SK-N-MC (cell line): ENCODE results near the gene FAM98C.

ENCODE experiments used
- DNase-seq: peaks from one replicate; pipeline ENCODE4 v3.0.0-alpha.2; 2011; ENCODE audit warnings: low read depth, low spot score
- H3K27ac ChIP-seq: fragments of 200-600 bp; sonication (generic); 2 replicates; pipeline ENCODE4 v1.5.1; 2016; ENCODE audit warnings: mixed run types
- H3K36me3 ChIP-seq: fragments of 200-600 bp; sonication (generic); 2 replicates; pipeline ENCODE4 v1.6.1; 2017; ENCODE audit warnings: antibody characterized with exemption, low read length, mixed read lengths; ENCODE audit not compliant: insufficient read depth
- H3K4me3 ChIP-seq: fragments of 200-600 bp; sonication (generic); 2 replicates; pipeline ENCODE4 v1.5.1; 2016
- H3K9ac ChIP-seq: fragments of 200-600 bp; sonication (generic); 2 replicates; pipeline ENCODE4 v1.8.0; 2017; ENCODE audit warnings: mixed run types, mixed read lengths; ENCODE audit not compliant: insufficient read length
- H3K9me3 ChIP-seq: fragments of 200-600 bp; sonication (generic); 2 replicates; pipeline ENCODE4 v1.6.1; 2017; ENCODE audit warnings: low read depth, mild to moderate bottlenecking, antibody characterized with exemption, low read length, moderate library complexity, mixed read lengths
- EZH2 ChIP-seq: fragments of 200-600 bp; sonication (generic); IDR thresholded peaks from one replicate; pipeline ENCODE4 v1.6.1; 2017; ENCODE audit warnings: antibody characterized with exemption
- FOXP2 ChIP-seq: optimal IDR thresholded peaks from 2 replicates; pipeline ENCODE3; 2011; ENCODE audit warnings: mild to moderate bottlenecking, moderate library complexity; ENCODE audit not compliant: insufficient read depth; ENCODE audit errors: extremely low read length, control extremely low read depth
- POLR2AphosphoS5 ChIP-seq: IDR thresholded peaks from 2 replicates; pipeline ENCODE4 v1.6.1; 2012; ENCODE audit warnings: mild to moderate bottlenecking, low read depth, low read length, borderline replicate concordance

Gene FAM98C

GRCh38 chr19:38412491-38412890, 9.6 kb downstream of the FAM98C start:
- H3K9me3 ChIP-seq = no peaks in the 10 kb centered on the region
- H3K9ac ChIP-seq = no peak overlapping the region
- no peak overlapping the region for H3K4me3 ChIP-seq
- TF ChIP-seq EZH2 (no peak), POLR2AphosphoS5 (no peak), FOXP2 (no peak)
- H3K36me3 ChIP-seq = no peaks in the 10 kb centered on the region
- DNase-seq = no peak
- H3K27ac ChIP-seq = no peak overlapping the region

GRCh38 chr19:38412961-38413360, 10.1 kb downstream of the FAM98C start:
- Histone ChIP-seq H3K4me3 (no peak overlapping the region), H3K27ac (no peak overlapping the region), H3K36me3 (no peaks in the 10 kb centered on the region), H3K9ac (no peak overlapping the region), H3K9me3 (no peaks in the 10 kb centered on the region)
- DNase-seq = no peak
- TF ChIP-seq POLR2AphosphoS5 = no peak
- TF ChIP-seq EZH2 = no peak
- no peak for TF ChIP-seq FOXP2

GRCh38 chr19:38413416-38413815, 10.5 kb downstream of the FAM98C start:
- TF ChIP-seq POLR2AphosphoS5 (no peak), FOXP2 (no peak), EZH2 (no peak)
- Histone ChIP-seq H3K9me3 (no peaks in the 10 kb centered on the region), H3K4me3 (no peak overlapping the region), H3K36me3 (no peaks in the 10 kb centered on the region), H3K9ac (no peak overlapping the region), H3K27ac (no peak overlapping the region)
- no peak for DNase-seq

- H3K9ac ChIP-seq = no peak overlapping the region
- TF ChIP-seq FOXP2 = no peak
- no peak for TF ChIP-seq POLR2AphosphoS5
- no peak for TF ChIP-seq EZH2
- no peak overlapping the region for H3K4me3 ChIP-seq
- no peak for DNase-seq
- no peaks in the 10 kb centered on the region for H3K9me3 ChIP-seq
- no peak overlapping the region for H3K27ac ChIP-seq
- H3K36me3 ChIP-seq = no peaks in the 10 kb centered on the region
These were observed 14.3 kb downstream of the FAM98C start for GRCh38 chr19:38417146-38417543.

GRCh38 chr19:38417544-38418506, 14.9 kb downstream of the FAM98C start:
- Histone ChIP-seq H3K9ac (no peak overlapping the region), H3K27ac (no peak overlapping the region)

GRCh38 chr19:38420935-38421334, 18.0 kb downstream of the FAM98C start:
- TF ChIP-seq FOXP2 (no peak), EZH2 (no peak), POLR2AphosphoS5 (no peak)
- Histone ChIP-seq H3K9me3 (no peaks in the 10 kb centered on the region), H3K9ac (no peak overlapping the region), H3K4me3 (no peak overlapping the region), H3K36me3 (no peaks in the 10 kb centered on the region), H3K27ac (no peak overlapping the region)
- no peak for DNase-seq

More at GRCh38 chr19:38417544-38418506, 14.9 kb downstream of the FAM98C start:
- H3K9me3 ChIP-seq = no peaks in the 10 kb centered on the region
- no peak for TF ChIP-seq FOXP2
- TF ChIP-seq POLR2AphosphoS5 = no peak
- DNase-seq = no peak
- no peaks in the 10 kb centered on the region for H3K36me3 ChIP-seq
- peak overlapping the region; percentile 69 for H3K4me3 ChIP-seq

- no peak for DNase-seq
- no peaks in the 10 kb centered on the region for H3K9me3 ChIP-seq
- TF ChIP-seq POLR2AphosphoS5 (no peak), EZH2 (no peak), FOXP2 (no peak)
- H3K9ac ChIP-seq = no peak overlapping the region
- no peak overlapping the region for H3K27ac ChIP-seq
- H3K4me3 ChIP-seq = no peak overlapping the region
- no peaks in the 10 kb centered on the region for H3K36me3 ChIP-seq
These were observed 19.0 kb downstream of the FAM98C start for GRCh38 chr19:38421856-38422255.

GRCh38 chr19:38422438-38422837, 19.5 kb downstream of the FAM98C start:
- H3K9ac ChIP-seq = no peak overlapping the region
- no peak for TF ChIP-seq POLR2AphosphoS5
- TF ChIP-seq EZH2 = no peak
- no peak for TF ChIP-seq FOXP2
- H3K36me3 ChIP-seq = no peaks in the 10 kb centered on the region
- H3K4me3 ChIP-seq = no peak overlapping the region
- DNase-seq = no peak
- H3K9me3 ChIP-seq = no peaks in the 10 kb centered on the region
- H3K27ac ChIP-seq = no peak overlapping the region
